SU-DHL-6 (cell line): ENCODE results near the gene ENTR1.

ENCODE experiments used
- H2AFZ ChIP-seq: fragments of 200-600 bp; sonication (generic); 2 replicates; pipeline ENCODE4 v1.6.1; 2014; ENCODE audit warnings: low read depth, mild to moderate bottlenecking, moderate library complexity, mixed read lengths, antibody characterized with exemption, low read length; ENCODE audit not compliant: severe bottlenecking
- H3F3A ChIP-seq: fragments of 200-600 bp; shearing (Covaris generic); 2 replicates; pipeline ENCODE4 v1.6.0; 2016; ENCODE audit warnings: antibody characterized with exemption, mild to moderate bottlenecking; ENCODE audit not compliant: insufficient read depth
- H3K27ac ChIP-seq: fragments of 200-600 bp; sonication (generic); 2 replicates; pipeline ENCODE4 v1.5.1; 2016; ENCODE audit warnings: low read depth, mild to moderate bottlenecking, low read length, moderate library complexity, mixed read lengths
- H3K27me3 ChIP-seq: fragments of 200-600 bp; sonication (generic), shearing (Covaris generic); 2 replicates; pipeline ENCODE4 v1.6.0; 2014; ENCODE audit warnings: mild to moderate bottlenecking, low read length
- H3K36me3 ChIP-seq: fragments of 200-600 bp; sonication (generic); 2 replicates; pipeline ENCODE4 v1.6.1; 2014; ENCODE audit warnings: mild to moderate bottlenecking, low read length, mixed read lengths
- H3K4me2 ChIP-seq: fragments of 300-600, 200-600 bp; shearing (Covaris generic), sonication (generic); 2 replicates; pipeline ENCODE4 v1.6.0; 2014; ENCODE audit warnings: low read length, low read depth, mild to moderate bottlenecking; ENCODE audit not compliant: poor library complexity, severe bottlenecking
- H3K4me3 ChIP-seq: fragments of 200-600 bp; sonication (generic); 2 replicates; pipeline ENCODE4 v1.5.1; 2014; ENCODE audit warnings: antibody characterized with exemption, low read length, mild to moderate bottlenecking, mixed read lengths; ENCODE audit not compliant: insufficient read depth, poor library complexity, severe bottlenecking
- H3K79me2 ChIP-seq: fragments of 200-600 bp; sonication (generic); 2 replicates; pipeline ENCODE4 v1.6.1; 2014; ENCODE audit warnings: mild to moderate bottlenecking, low read length, moderate library complexity; ENCODE audit not compliant: insufficient read depth
- H3K9ac ChIP-seq: fragments of 200-600 bp; sonication (generic); 2 replicates; pipeline ENCODE4 v1.7.0; 2014; ENCODE audit warnings: mild to moderate bottlenecking, low read length
- H3K9me2 ChIP-seq: fragments of 200-600 bp; sonication (generic); replicated peaks from 2 replicates; pipeline ENCODE4 v1.6.1; 2014; ENCODE audit warnings: low read length; ENCODE audit not compliant: insufficient read depth
- H3K9me3 ChIP-seq: fragments of 200-600 bp; sonication (generic); 2 replicates; pipeline ENCODE4 v1.6.1; 2014; ENCODE audit warnings: low read length, mixed read lengths; ENCODE audit not compliant: insufficient read depth
- H4K20me1 ChIP-seq: fragments of 200-600 bp; sonication (generic); 2 replicates; pipeline ENCODE4 v1.6.1; 2014; ENCODE audit warnings: low read depth, mild to moderate bottlenecking, antibody characterized with exemption, low read length, moderate library complexity, mixed read lengths
- EZH2phosphoT487 ChIP-seq: fragments of 200-600 bp; sonication (generic), shearing (Covaris generic); conservative IDR thresholded peaks from 2 replicates; pipeline ENCODE4 v1.6.1; 2018; ENCODE audit warnings: mild to moderate bottlenecking, antibody characterized with exemption, low read length, moderate library complexity, mixed read lengths
- TF ChIP-seq, protein P1 (sequence below): fragments of 200-600 bp; sonication (generic); IDR thresholded peaks from one replicate; pipeline ENCODE4 v1.5.1; 2017; ENCODE audit warnings: antibody characterized with exemption, mild to moderate bottlenecking, low read length, moderate library complexity; ENCODE audit not compliant: insufficient read depth, poor library complexity, severe bottlenecking

ENTR1 gene

DNA sequence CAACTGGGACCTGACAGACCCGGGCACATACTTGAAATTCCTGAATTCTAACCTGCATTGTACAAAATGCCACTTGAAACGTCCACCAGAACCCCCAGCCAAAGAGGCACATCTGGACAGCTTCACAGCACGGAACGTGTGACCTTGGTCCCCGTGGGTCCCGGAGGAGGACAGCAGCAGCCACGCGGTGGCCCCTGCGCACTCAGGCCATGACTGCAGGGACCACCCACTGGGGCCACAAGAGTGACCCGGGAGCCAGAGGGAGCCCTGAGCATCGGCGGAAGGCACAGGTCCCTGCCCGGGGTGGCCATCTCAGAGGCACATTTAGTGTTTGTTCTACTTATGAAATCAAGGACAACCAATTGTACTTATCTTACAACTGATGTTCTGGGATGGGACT is 8.3 kb downstream of the ENTR1 start:
- no peak overlapping the region for H3K27ac ChIP-seq
- H3K36me3 ChIP-seq, result peaks cover 3% of the 10 kb centered on the region; the same call in 1 of the 2 replicates
- TF ChIP-seq, protein P1, sequence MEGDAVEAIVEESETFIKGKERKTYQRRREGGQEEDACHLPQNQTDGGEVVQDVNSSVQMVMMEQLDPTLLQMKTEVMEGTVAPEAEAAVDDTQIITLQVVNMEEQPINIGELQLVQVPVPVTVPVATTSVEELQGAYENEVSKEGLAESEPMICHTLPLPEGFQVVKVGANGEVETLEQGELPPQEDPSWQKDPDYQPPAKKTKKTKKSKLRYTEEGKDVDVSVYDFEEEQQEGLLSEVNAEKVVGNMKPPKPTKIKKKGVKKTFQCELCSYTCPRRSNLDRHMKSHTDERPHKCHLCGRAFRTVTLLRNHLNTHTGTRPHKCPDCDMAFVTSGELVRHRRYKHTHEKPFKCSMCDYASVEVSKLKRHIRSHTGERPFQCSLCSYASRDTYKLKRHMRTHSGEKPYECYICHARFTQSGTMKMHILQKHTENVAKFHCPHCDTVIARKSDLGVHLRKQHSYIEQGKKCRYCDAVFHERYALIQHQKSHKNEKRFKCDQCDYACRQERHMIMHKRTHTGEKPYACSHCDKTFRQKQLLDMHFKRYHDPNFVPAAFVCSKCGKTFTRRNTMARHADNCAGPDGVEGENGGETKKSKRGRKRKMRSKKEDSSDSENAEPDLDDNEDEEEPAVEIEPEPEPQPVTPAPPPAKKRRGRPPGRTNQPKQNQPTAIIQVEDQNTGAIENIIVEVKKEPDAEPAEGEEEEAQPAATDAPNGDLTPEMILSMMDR, result no peak
- TF ChIP-seq EZH2phosphoT487, result no peak

DNA sequence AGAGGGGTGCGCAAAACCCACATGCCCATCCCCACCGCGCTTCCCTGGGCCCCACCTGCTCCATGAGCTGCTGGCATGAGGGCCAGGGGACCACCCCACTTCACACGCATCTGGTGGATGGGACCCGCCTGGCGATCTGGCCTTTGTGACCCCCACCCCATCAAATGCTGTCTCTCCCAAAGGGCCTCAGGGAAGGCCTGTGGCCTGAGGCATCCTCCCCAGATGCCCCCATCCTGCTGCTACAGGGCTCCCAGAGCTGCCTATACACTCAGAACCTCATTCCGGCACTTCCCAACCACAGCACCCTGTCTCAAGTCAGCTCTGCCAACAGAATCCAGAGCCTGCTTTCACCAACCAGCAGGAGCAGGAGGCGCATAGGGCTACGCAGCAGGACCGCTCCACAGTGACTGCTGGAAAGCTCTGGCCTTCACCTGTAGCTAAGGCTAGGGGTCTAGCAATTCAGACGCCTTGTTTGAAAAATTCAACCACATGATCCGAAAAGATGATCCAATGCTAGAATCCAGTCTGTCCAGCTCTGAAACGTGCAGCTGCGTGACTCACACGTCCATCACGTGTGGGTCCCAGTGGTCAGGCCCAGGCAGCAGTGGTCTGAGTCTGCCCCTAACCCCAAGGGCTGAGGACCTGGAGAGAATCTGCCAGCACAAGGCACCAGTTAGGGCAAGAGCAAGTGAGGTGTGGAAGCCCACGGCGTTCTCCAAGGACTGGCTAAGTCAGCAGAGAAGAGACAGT is 9.1 kb downstream of the ENTR1 start:
- H3K36me3 ChIP-seq, result 0 out of 2 replicates have a peak, but pooled peaks cover 3% of the 10 kb centered on the region

More for the DNA sequence above, 8.3 kb downstream of the ENTR1 start:
- Histone ChIP-seq H3K27me3 (no peaks in the 10 kb centered on the region), H4K20me1 (no peaks in the 10 kb centered on the region; the same call in 1 of the 2 replicates), H2AFZ (no peak overlapping the region), H3K79me2 (peaks cover 22% of the 10 kb centered on the region), H3K9ac (no peak overlapping the region), H3K4me2 (no peak overlapping the region), H3K4me3 (no peak overlapping the region), H3K9me3 (no peaks in the 10 kb centered on the region), H3K9me2 (no peaks in the 10 kb centered on the region), H3F3A (peaks cover 11% of the 10 kb centered on the region; the same call in 1 of the 2 replicates)

DNA sequence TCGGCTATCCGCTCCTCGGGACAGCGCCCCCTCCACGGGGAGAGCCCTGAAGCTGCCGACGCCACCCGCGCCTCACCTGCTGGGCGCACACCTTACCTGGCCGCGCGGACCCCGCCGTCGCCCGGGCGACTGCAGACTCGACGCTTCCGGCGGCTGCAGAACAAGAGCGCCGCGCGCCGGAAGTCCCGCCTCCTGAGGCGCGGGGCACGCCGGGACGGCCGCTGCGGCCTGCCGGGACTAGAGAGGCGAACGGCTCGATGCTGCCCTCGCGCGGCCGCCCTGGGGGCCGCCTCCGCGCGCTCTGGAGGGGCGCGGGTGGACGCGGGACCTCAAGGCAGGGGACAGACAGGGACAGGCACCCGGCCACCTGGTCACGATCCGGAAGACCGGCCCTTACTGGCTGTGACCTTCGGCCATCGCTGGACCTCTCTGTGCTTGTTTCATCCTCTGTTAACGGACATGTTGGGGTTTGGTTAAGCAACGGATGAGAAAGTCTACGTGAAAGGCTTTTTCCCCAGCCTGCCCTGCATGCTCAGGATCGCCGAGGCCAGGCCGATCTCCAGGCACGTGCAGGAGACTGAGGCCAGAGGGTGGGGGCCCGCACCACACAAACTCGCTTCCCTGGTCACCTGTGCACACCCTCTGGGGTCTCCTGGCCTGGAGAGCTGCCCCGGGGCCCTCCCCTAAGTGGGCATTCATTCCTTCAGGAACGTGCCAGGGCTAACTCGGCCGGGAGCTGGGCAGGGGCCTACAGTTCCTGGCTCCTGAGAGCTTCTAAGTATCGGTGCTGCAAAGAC is 10.2 kb downstream of the ENTR1 start, which contains the start of gene SNAPC4:
SNAPC4 (minus strand) TSS at position 133 of the 797 bp plus-strand sequence. CDS start 1,742 bp downstream, outside the sequence.
- H3K4me2 ChIP-seq, result peak within 1 kb of the TSS; percentile 79
- peaks cover 11% of the 10 kb centered on the region; the same call in 1 of the 2 replicates for H3F3A ChIP-seq
- H3K27ac ChIP-seq, result peak within 1 kb of the TSS; percentile 38
- TF ChIP-seq EZH2phosphoT487, result no peak
- TF ChIP-seq, protein P1, result peak; percentile 77
- H3K36me3 ChIP-seq, result 0 out of 2 replicates have a peak, but pooled peaks cover 3% of the 10 kb centered on the region
- no peaks in the 10 kb centered on the region for H3K9me2 ChIP-seq
- peak within 1 kb of the TSS; percentile 90 for H3K9ac ChIP-seq
- no peaks in the 10 kb centered on the region; the same call in 1 of the 2 replicates for H4K20me1 ChIP-seq
- no peaks in the 10 kb centered on the region for H3K27me3 ChIP-seq
- no peaks in the 10 kb centered on the region for H3K9me3 ChIP-seq
- H2AFZ ChIP-seq, result peak within 1 kb of the TSS; percentile 32
- peak within 1 kb of the TSS; percentile 94 for H3K4me3 ChIP-seq
- H3K79me2 ChIP-seq, result peaks cover 22% of the 10 kb centered on the region

More for the DNA sequence above, 9.1 kb downstream of the ENTR1 start:
- Histone ChIP-seq H2AFZ (no peak overlapping the region), H3K9me2 (no peaks in the 10 kb centered on the region), H3F3A (peaks cover 11% of the 10 kb centered on the region; the same call in 1 of the 2 replicates), H3K9me3 (no peaks in the 10 kb centered on the region), H3K9ac (no peak overlapping the region), H3K79me2 (peaks cover 22% of the 10 kb centered on the region), H3K27me3 (no peaks in the 10 kb centered on the region), H3K4me2 (no peak overlapping the region), H3K27ac (no peak overlapping the region), H3K4me3 (no peak overlapping the region), H4K20me1 (no peaks in the 10 kb centered on the region; the same call in 1 of the 2 replicates)
- no peak for TF ChIP-seq EZH2phosphoT487
- TF ChIP-seq, protein P1, result no peak
